H1 (cell line): ENCODE results near the gene ISOC1. TPM values are rescaled to one million over a fixed set of nuclear protein-coding genes. Genes with fewer than 3 reads are reported as not detected.

Experiments used
- ATF3 ChIP-seq: IDR thresholded peaks from 2 replicates; pipeline ENCODE4 v1.6.1; 2011; ENCODE audit warnings: low read depth, mild to moderate bottlenecking, low read length; ENCODE audit not compliant: insufficient read depth
- BCL11A ChIP-seq, 2 experiments: IDR thresholded peaks; one replicate each; pipeline ENCODE4 v1.6.1; 2011; ENCODE audit warnings: low read depth in 2 of 2, low read length in 2 of 2, mild to moderate bottlenecking in 2 of 2
- CBX5 ChIP-seq: fragments of 300-800, 300-1000 bp; sonication (generic); IDR thresholded peaks from 2 replicates; pipeline ENCODE4 v1.7.1; 2016; ENCODE audit warnings: antibody characterized with exemption, low read length, low read depth
- CEBPB ChIP-seq: IDR thresholded peaks from 2 replicates; pipeline ENCODE4 v1.6.1; 2012; ENCODE audit warnings: low read depth, low read length
- CHD2 ChIP-seq: IDR thresholded peaks from 2 replicates; pipeline ENCODE4 v1.6.1; 2012; ENCODE audit warnings: low read length, improper control_type of control experiment
- CREB1 ChIP-seq: IDR thresholded peaks from 2 replicates; pipeline ENCODE4 v1.6.1; 2012; ENCODE audit warnings: inconsistent platforms
- CTCF ChIP-seq, 3 experiments: IDR thresholded peaks; 1 replicate in 2 of 3; 2 replicates in 1 of 3; pipeline versions ENCODE4 v1.5.1 to v1.6.1; 2011; ENCODE audit warnings: low read length in 3 of 3, mild to moderate bottlenecking in 3 of 3, inconsistent platforms in 2 of 3, low read depth in 1 of 3, moderate library complexity in 1 of 3; ENCODE audit not compliant: insufficient read depth in 1 of 3; ENCODE audit errors: control extremely low read depth in 1 of 3
- E2F6 ChIP-seq: IDR thresholded peaks from 2 replicates; pipeline ENCODE4 v1.6.1; 2012; ENCODE audit warnings: inconsistent platforms
- FOSL1 ChIP-seq: IDR thresholded peaks from 2 replicates; pipeline ENCODE4 v1.6.1; 2011; ENCODE audit warnings: mild to moderate bottlenecking, low read depth, low read length, moderate library complexity; ENCODE audit not compliant: insufficient read depth
- GABPA ChIP-seq: IDR thresholded peaks from 2 replicates; pipeline ENCODE4 v1.6.1; 2011; ENCODE audit warnings: mild to moderate bottlenecking, low read length, moderate library complexity, borderline replicate concordance; ENCODE audit not compliant: insufficient read depth
- PHF8 ChIP-seq: fragments of 200-600 bp; sonication (generic); conservative IDR thresholded peaks from 2 replicates; pipeline ENCODE4 v1.7.1; 2012; ENCODE audit warnings: low read depth, mild to moderate bottlenecking, inconsistent platforms, low read length, moderate library complexity
- POLR2AphosphoS5 ChIP-seq: IDR thresholded peaks from 2 replicates; pipeline ENCODE4 v1.6.1; 2011; ENCODE audit warnings: low read depth, low read length
- RAD21 ChIP-seq, 2 experiments: IDR thresholded peaks in 1 of 2; conservative IDR thresholded peaks in 1 of 2; 2 replicates each; pipeline ENCODE4 v1.6.1; 2011; ENCODE audit warnings: low read depth in 2 of 2, low read length in 2 of 2, improper control_type of control experiment in 1 of 2, inconsistent platforms in 1 of 2, mild to moderate bottlenecking in 1 of 2, moderate library complexity in 1 of 2
- RBBP5 ChIP-seq: IDR thresholded peaks from 2 replicates; pipeline ENCODE4 v1.7.1; 2012; ENCODE audit warnings: low read depth, mild to moderate bottlenecking, inconsistent platforms, low read length, moderate library complexity, borderline replicate concordance
- RXRA ChIP-seq: IDR thresholded peaks from 2 replicates; pipeline ENCODE4 v1.6.1; 2011; ENCODE audit warnings: low read depth, mild to moderate bottlenecking, low read length, moderate library complexity; ENCODE audit not compliant: insufficient read depth
- SAP30 ChIP-seq: fragments of 300-600 bp; sonication (generic); IDR thresholded peaks from 2 replicates; pipeline ENCODE4 v1.7.1; 2012; ENCODE audit warnings: low read length, moderate library complexity, mild to moderate bottlenecking, inconsistent platforms; ENCODE audit not compliant: insufficient read depth, insufficient replicate concordance
- SP1 ChIP-seq: IDR thresholded peaks from 2 replicates; pipeline ENCODE4 v1.6.1; 2011; ENCODE audit warnings: low read depth, low read length
- SUZ12 ChIP-seq: fragments of 200-600 bp; sonication (generic); IDR thresholded peaks from 2 replicates; pipeline ENCODE4 v1.6.1; 2012; ENCODE audit warnings: mild to moderate bottlenecking, inconsistent platforms, low read length, moderate library complexity, mixed read lengths
- polyA plus RNA-seq, 7 experiments: library from polyadenylated mRNA; depleted of rRNA in 3 of 7; stranded (reverse) in 5 of 7; unstranded in 2 of 7; fragments of >200 nt in 5 of 7; fragments of 200-250 nt in 2 of 7; gene quantifications; 1 replicate in 5 of 7; 2 replicates in 1 of 7; 4 replicates in 1 of 7; pipeline versions ENCODE4 v1.2.1 to v1.2.3, GENCODE V29; 2011 to 2013; ENCODE audit warnings: missing spikeins in 2 of 7, mixed read lengths in 2 of 7
- total RNA-seq: library from RNA; stranded (reverse); fragmentation: NEBNext Ultra II Directional; extraction: Animal tissue kit (Norgen Biotek cat#: 25700); gene quantifications from 2 replicates; pipeline ENCODE4 v1.2.1, GENCODE V29; 2021

Gene ISOC1
- total and polyA plus RNA-seq, 2 of the 8 experiments (the other 6 are each of a cell fraction or from before 2014, with no cell fraction given) = 27.7 to 34.9 TPM

- TF ChIP-seq SUZ12 (no peak), POLR2AphosphoS5 (no peak; the same call in 1 of the 2 replicates), RAD21 (IDR thresholded peaks at IDR 0.05 in 1 of 2, conservative IDR thresholded peaks at IDR 0.05 in 1 of 2; ENCODE audit: low read depth in 2 of 2, low read length in 2 of 2) (peak; percentile 29 to 32; a peak in 3 of 4 replicates), GABPA (no peak), SAP30 (no peak), RBBP5 (no peak; the same call in 1 of the 2 replicates), CEBPB (no peak), ATF3 (no peak), PHF8 (peak; percentile 62; the same call in 1 of the 2 replicates), FOSL1 (peak; percentile 56; the same call in 1 of the 2 replicates), CHD2 (no peak), BCL11A (IDR thresholded peaks at IDR 0.05; ENCODE audit: low read depth in 2 of 2, low read length in 2 of 2) (no peak), CREB1 (no peak), E2F6 (peak; percentile 84), CBX5 (no peak), CTCF (IDR thresholded peaks at IDR 0.05; ENCODE audit: control extremely low read depth in 1 of 3, insufficient read depth in 1 of 3, low read depth in 1 of 3, low read length in 3 of 3) (peak in 2 of 3 experiments; percentile 6 to 24; a peak in 2 of 4 replicates), SP1 (no peak), RXRA (no peak)
Measured at GRCh38 chr5:129094087-129094923, at the start of gene ISOC1 (continued).
